Vagina (tissue), 2 donors: ENCODE results near the gene LEFTY1. TPM values are rescaled to one million over a fixed set of nuclear protein-coding genes. Genes with fewer than 3 reads are reported as not detected.
A peak's percentile ranks its signal among the peaks of the same experiment; 100 is the strongest.

Experiments
- DNase-seq, 2 donors: peaks; one replicate each; pipeline ENCODE4 v3.0.0-alpha.2; 2017; ENCODE audit errors: extremely low spot score in 2 of 2
- H3K27ac ChIP-seq: fragments of 200-600 bp; sonication (generic); one replicate; pipeline ENCODE4 v1.5.1; 2019
- H3K27me3 ChIP-seq: fragments of 200-600 bp; sonication (generic); one replicate; pipeline ENCODE4 v1.5.1; 2019
- H3K36me3 ChIP-seq, 2 donors: fragments of 200-600 bp; sonication (generic); one replicate each; pipeline ENCODE4 v1.5.1; 2017 to 2019
- H3K4me1 ChIP-seq: fragments of 200-600 bp; sonication (generic); one replicate; pipeline ENCODE4 v1.5.1; 2019
- H3K4me3 ChIP-seq, 2 donors: fragments of 200-600 bp; sonication (generic); 1 replicate in 1 of 2; 2 replicates in 1 of 2; pipeline ENCODE4 v1.5.1; 2016 to 2019
- H3K9me3 ChIP-seq: fragments of 200-600 bp; sonication (generic); one replicate; pipeline ENCODE4 v1.5.1; 2019
- POLR2A ChIP-seq, 2 donors: fragments of 450-650 bp; IDR thresholded peaks; one replicate each; pipeline ENCODE4 v1.6.1; 2017; ENCODE audit warnings: antibody characterized with exemption in 2 of 2, mild to moderate bottlenecking in 2 of 2, moderate library complexity in 2 of 2
- POLR2AphosphoS5 ChIP-seq, 2 donors: sonication (generic); formaldehyde crosslinking; IDR thresholded peaks; one replicate each; pipeline ENCODE4 v1.9.0; 2017; ENCODE audit warnings: antibody characterized with exemption in 2 of 2, mild to moderate bottlenecking in 2 of 2, low read depth in 1 of 2; ENCODE audit not compliant: insufficient read depth in 1 of 2
- intact Hi-C: fragments of 100-400 bp; cut with DNase I; formaldehyde crosslinking; loops from one replicate; pipeline ENCODE4 v1.15.1; 2023
- total RNA-seq: library from RNA; depleted of rRNA; stranded (reverse); fragments of >200 nt; gene quantifications from one replicate; pipeline ENCODE4 v1.2.3, GENCODE V29; 2016
- TF ChIP-seq, protein P1 (sequence below), 3 experiments: fragments of 450-650 bp in 2 of 3; fragments of 200-600 bp in 1 of 3; sonication (generic) in 1 of 3; IDR thresholded peaks; one replicate each; pipeline ENCODE4 v1.5.1; 2017 to 2019; ENCODE audit warnings: antibody characterized with exemption in 3 of 3, mild to moderate bottlenecking in 2 of 3, moderate library complexity in 2 of 3

Gene LEFTY1
- total RNA-seq, 1 donor from 2014 or later: not detected

DNA sequence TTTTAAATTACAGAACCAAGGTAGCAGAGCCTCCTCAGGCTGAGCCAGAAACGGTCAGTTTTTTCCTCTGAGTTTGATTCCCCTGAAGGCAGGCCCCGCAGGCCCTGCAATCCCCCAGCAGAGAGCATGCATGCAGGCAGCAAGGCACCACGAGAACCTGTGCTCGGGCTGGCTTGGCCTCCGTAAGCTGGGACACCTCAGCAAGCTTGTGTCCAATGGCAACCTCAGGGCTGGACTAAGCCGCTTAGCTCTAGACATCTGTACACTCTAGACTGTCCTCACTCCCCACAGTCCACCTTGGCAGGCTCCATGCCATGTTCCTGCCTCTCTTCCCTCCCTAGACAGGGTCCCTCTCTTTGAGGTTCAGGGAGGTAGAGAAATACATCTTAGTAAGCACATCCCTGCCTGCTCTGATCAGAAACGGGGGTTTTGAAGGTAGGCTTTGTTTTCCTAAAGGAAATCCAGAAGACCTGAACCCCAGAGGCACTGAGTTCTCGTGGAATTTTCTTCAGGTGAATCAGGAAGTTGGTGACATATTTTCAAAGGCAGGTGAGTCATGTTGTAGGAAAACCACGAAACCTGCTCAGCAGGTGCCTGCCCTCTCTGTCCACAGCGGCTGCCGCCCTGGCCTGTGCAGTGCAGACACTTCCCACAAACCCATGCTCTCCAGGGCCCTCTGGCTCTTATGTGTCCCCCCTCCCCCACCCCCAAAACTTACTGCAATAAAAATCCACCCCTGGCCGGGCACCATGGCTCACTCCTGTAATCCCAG lies 13.7 kb downstream of the LEFTY1 start:
- TF ChIP-seq POLR2AphosphoS5 (IDR thresholded peaks at IDR 0.05; ENCODE audit: insufficient read depth in 1 of 2, low read depth in 1 of 2) (peak in 1 of 2 donors; percentile 41), POLR2A (IDR thresholded peaks at IDR 0.05) (no peak)
- Histone ChIP-seq H3K27me3 (no peaks in the 10 kb centered on the region), H3K4me1 (peaks cover 32% of the 10 kb centered on the region), H3K9me3 (no peaks in the 10 kb centered on the region), H3K4me3 (no peak overlapping the region), H3K36me3 (peaks cover 0 to 24% of the 10 kb centered on the region in 2 donors), H3K27ac (no peak overlapping the region)
- DNase-seq: no peak
- intact Hi-C loops: no loop called here

DNA sequence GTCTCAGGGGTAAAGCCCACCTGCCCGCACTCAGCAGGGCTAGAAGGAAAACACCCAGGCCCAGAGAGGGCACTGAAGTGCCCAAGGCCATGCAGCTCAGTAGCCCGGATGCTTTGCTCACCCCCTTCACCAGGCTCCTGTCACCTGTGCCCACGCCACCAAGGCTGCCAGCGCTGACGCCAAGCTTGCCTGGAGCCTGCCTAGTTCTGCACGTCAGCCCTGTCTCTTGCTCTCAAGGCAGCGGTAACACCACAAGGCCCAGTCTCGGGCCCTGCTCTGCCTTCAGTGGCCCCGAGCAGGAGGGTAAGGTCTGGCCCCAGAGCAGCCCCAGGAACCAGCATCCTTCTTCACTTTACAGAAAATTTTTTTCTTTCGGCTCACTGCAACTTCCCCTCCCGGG lies 14.5 kb downstream of the LEFTY1 start:
- no peak overlapping the region for H3K27ac ChIP-seq
- no peak for TF ChIP-seq POLR2AphosphoS5 (IDR thresholded peaks at IDR 0.05; ENCODE audit: insufficient read depth in 1 of 2, low read depth in 1 of 2)
- TF ChIP-seq, protein P1, sequence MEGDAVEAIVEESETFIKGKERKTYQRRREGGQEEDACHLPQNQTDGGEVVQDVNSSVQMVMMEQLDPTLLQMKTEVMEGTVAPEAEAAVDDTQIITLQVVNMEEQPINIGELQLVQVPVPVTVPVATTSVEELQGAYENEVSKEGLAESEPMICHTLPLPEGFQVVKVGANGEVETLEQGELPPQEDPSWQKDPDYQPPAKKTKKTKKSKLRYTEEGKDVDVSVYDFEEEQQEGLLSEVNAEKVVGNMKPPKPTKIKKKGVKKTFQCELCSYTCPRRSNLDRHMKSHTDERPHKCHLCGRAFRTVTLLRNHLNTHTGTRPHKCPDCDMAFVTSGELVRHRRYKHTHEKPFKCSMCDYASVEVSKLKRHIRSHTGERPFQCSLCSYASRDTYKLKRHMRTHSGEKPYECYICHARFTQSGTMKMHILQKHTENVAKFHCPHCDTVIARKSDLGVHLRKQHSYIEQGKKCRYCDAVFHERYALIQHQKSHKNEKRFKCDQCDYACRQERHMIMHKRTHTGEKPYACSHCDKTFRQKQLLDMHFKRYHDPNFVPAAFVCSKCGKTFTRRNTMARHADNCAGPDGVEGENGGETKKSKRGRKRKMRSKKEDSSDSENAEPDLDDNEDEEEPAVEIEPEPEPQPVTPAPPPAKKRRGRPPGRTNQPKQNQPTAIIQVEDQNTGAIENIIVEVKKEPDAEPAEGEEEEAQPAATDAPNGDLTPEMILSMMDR (IDR thresholded peaks at IDR 0.05): no peak
- TF ChIP-seq POLR2A (IDR thresholded peaks at IDR 0.05): no peak
- H3K9me3 ChIP-seq: no peaks in the 10 kb centered on the region
- no peak overlapping the region for H3K4me3 ChIP-seq
- H3K27me3 ChIP-seq: no peaks in the 10 kb centered on the region
- no peak for DNase-seq
- H3K36me3 ChIP-seq: peaks cover 0 to 26% of the 10 kb centered on the region in 2 donors
- peaks cover 24% of the 10 kb centered on the region for H3K4me1 ChIP-seq
- intact Hi-C loops: no loop called here

DNA sequence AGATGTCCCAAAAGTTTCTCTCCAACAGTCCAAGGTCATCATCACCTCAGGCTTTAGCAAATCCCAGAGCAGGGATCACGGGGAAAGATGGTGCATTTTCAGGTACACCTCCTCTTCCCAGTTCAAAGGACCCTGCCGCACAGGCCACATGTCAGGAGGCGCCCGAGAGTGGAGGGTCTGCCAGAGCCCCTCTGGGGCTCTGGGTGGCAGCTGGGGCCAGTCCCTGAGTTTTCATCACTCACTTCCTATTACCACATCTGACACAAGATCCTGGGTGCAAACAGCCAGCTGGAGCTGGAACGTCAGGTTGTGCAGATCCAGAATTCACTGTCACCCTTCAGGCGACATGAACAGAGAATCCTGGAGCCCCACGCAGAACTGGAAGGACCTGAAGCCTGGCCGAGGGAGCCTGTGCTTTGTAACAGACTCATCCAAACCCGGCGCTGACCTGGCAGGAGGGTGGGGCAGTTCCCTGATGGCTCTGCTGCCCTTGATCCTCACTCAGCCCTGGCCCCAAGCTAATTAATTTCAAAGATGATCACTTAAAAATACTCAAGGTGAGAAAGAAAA lies 15.6 kb downstream of the LEFTY1 start:
- H3K27ac ChIP-seq: no peak overlapping the region
- intact Hi-C loops: no loop called here
- no peaks in the 10 kb centered on the region for H3K27me3 ChIP-seq
- H3K4me1 ChIP-seq: peaks cover 14% of the 10 kb centered on the region
- TF ChIP-seq, protein P1 (IDR thresholded peaks at IDR 0.05): no peak
- TF ChIP-seq POLR2A (IDR thresholded peaks at IDR 0.05) (no peak), POLR2AphosphoS5 (IDR thresholded peaks at IDR 0.05; ENCODE audit: insufficient read depth in 1 of 2, low read depth in 1 of 2) (no peak)
- no peaks in the 10 kb centered on the region for H3K9me3 ChIP-seq
- DNase-seq: no peak
- no peak overlapping the region for H3K4me3 ChIP-seq
- peaks cover 0 to 36% of the 10 kb centered on the region in 2 donors for H3K36me3 ChIP-seq

DNA sequence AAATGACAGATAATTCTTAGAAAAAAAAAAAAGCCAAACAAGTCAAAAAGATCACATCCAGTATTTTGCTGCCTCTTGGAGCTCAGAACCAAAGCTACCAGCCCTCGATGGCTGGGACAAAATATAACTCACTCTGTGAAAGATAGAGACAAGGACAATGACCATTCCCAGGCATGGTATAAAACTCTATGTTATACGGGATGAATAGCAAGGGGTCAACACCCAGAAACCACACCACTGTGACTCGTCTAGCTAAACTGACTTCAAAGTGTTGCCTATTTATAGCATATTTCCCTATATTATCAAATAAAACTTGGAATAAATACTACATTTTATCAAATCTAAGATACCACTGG lies 16.9 kb downstream of the LEFTY1 start:
- peaks cover under 1% of the 10 kb centered on the region for H3K4me1 ChIP-seq

DNA sequence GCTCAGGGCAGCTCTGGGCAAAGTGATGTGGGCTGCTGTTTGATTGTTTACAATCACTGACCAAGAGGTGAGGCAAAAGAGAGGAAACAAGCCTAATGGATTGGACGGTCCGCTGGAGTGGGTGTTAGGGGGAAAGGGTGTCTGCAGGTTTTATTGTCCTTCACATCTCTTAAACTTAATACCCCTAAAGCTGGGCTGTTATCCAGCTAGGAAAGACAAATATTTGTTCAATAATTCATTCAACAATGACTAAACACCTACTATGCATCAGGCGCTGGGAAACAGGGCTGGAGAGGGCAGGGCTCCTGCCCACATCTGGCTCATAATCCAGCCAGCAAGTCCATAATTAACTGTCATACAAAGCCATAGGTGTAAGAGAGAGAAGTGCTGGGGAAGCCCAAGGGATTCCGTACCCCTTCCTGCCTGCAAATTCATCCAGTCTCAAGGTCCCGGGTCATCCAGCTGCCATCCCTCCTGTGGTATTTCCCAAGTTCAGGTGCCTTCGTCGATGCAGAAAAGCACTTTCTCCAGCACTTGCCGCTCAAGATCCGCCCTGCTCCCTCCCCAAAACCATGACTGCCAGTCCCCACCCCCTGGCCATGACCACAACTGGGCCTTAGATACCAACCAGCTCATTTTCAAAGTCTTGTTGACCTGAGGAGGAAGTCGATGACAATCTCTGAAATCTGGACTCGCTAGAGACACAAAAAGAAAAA lies 17.4 kb downstream of the LEFTY1 start:
- H3K27ac ChIP-seq: no peak overlapping the region
- no peak for DNase-seq
- H3K27me3 ChIP-seq: no peaks in the 10 kb centered on the region
- H3K9me3 ChIP-seq: no peaks in the 10 kb centered on the region
- peaks cover 0 to 46% of the 10 kb centered on the region in 2 donors for H3K36me3 ChIP-seq
- no peak overlapping the region for H3K4me3 ChIP-seq
- intact Hi-C loops: no loop called here
- no peak for TF ChIP-seq POLR2A (IDR thresholded peaks at IDR 0.05)
- TF ChIP-seq POLR2AphosphoS5 (IDR thresholded peaks at IDR 0.05; ENCODE audit: insufficient read depth in 1 of 2, low read depth in 1 of 2): no peak
- TF ChIP-seq, protein P1 (IDR thresholded peaks at IDR 0.05): no peak
- H3K4me1 ChIP-seq: peaks cover 2% of the 10 kb centered on the region

More for the DNA sequence above, 16.9 kb downstream of the LEFTY1 start:
- TF ChIP-seq POLR2AphosphoS5 (IDR thresholded peaks at IDR 0.05; ENCODE audit: insufficient read depth in 1 of 2, low read depth in 1 of 2): no peak
- no peak for TF ChIP-seq POLR2A (IDR thresholded peaks at IDR 0.05)
- TF ChIP-seq, protein P1 (IDR thresholded peaks at IDR 0.05): no peak
- Histone ChIP-seq H3K4me3 (no peak overlapping the region), H3K9me3 (no peaks in the 10 kb centered on the region), H3K36me3 (peaks cover 0 to 45% of the 10 kb centered on the region in 2 donors), H3K27ac (no peak overlapping the region), H3K27me3 (no peaks in the 10 kb centered on the region)
- intact Hi-C loops: no loop called here
- no peak for DNase-seq
